PFSK-1 (cell line): ENCODE data around the gene USP47.

Experiments
- FOXP2 ChIP-seq: optimal IDR thresholded peaks from 2 replicates; pipeline ENCODE3; 2011; ENCODE audit warnings: borderline replicate concordance, control low read depth, inconsistent platforms; ENCODE audit not compliant: insufficient read depth; ENCODE audit errors: extremely low read length, extremely low read depth
- POLR2AphosphoS5 ChIP-seq: IDR thresholded peaks from 2 replicates; pipeline ENCODE4 v1.6.1; 2012; ENCODE audit warnings: low read depth, mild to moderate bottlenecking, control low read depth, low read length, moderate library complexity
- SIN3A ChIP-seq: IDR thresholded peaks from 2 replicates; pipeline ENCODE4 v1.6.1; 2012; ENCODE audit warnings: mild to moderate bottlenecking, low read length, moderate library complexity, borderline replicate concordance; ENCODE audit not compliant: insufficient read depth
- TAF1 ChIP-seq: IDR thresholded peaks from 2 replicates; pipeline ENCODE4 v1.6.1; 2012; ENCODE audit warnings: low read length, control low read depth, borderline replicate concordance; ENCODE audit not compliant: insufficient read depth
- TF ChIP-seq, protein P1 (sequence below), 2 experiments: IDR thresholded peaks; 2 replicates each; pipeline versions ENCODE4 v1.6.1 to v1.8.0; 2011 to 2012; ENCODE audit warnings: low read depth in 2 of 2, low read length in 2 of 2, control low read depth in 1 of 2, inconsistent platforms in 1 of 2, mild to moderate bottlenecking in 1 of 2, moderate library complexity in 1 of 2; ENCODE audit not compliant: insufficient read depth in 1 of 2

DNA sequence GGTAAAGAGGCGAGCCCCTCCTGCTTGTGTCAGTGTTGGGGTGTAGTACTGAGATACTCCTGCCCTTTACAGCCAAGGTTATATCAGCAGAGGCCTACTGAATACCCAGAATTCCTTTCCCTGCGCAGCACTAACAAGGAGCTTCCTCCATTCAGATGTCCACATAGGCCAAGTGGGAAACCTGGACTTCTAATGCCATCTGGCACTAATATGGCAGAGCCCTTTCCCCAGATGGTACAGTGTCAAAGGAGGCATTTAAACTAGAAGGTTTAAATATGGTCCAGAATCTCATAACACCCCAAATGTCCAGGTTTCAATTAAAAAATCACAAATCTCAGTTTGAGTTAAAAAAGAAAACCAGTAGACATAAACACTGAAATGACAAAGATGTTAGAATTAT, 68.8 kb downstream of the USP47 start:
- no peak for TF ChIP-seq SIN3A
- no peak for TF ChIP-seq POLR2AphosphoS5
- TF ChIP-seq TAF1 = no peak
- TF ChIP-seq, protein P1, sequence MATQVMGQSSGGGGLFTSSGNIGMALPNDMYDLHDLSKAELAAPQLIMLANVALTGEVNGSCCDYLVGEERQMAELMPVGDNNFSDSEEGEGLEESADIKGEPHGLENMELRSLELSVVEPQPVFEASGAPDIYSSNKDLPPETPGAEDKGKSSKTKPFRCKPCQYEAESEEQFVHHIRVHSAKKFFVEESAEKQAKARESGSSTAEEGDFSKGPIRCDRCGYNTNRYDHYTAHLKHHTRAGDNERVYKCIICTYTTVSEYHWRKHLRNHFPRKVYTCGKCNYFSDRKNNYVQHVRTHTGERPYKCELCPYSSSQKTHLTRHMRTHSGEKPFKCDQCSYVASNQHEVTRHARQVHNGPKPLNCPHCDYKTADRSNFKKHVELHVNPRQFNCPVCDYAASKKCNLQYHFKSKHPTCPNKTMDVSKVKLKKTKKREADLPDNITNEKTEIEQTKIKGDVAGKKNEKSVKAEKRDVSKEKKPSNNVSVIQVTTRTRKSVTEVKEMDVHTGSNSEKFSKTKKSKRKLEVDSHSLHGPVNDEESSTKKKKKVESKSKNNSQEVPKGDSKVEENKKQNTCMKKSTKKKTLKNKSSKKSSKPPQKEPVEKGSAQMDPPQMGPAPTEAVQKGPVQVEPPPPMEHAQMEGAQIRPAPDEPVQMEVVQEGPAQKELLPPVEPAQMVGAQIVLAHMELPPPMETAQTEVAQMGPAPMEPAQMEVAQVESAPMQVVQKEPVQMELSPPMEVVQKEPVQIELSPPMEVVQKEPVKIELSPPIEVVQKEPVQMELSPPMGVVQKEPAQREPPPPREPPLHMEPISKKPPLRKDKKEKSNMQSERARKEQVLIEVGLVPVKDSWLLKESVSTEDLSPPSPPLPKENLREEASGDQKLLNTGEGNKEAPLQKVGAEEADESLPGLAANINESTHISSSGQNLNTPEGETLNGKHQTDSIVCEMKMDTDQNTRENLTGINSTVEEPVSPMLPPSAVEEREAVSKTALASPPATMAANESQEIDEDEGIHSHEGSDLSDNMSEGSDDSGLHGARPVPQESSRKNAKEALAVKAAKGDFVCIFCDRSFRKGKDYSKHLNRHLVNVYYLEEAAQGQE (IDR thresholded peaks at IDR 0.05; ENCODE audit: insufficient read depth in 1 of 2, low read depth in 2 of 2, low read length in 2 of 2) = no peak
- no peak for TF ChIP-seq FOXP2
